ENCODE data around the gene KLRC3.
"Not testable (repeated sequence)": the region's sequence is repeated elsewhere in the genome, so short reads cannot be mapped to it uniquely, and the experiment has no call there.

KLRC3 gene

DNA sequence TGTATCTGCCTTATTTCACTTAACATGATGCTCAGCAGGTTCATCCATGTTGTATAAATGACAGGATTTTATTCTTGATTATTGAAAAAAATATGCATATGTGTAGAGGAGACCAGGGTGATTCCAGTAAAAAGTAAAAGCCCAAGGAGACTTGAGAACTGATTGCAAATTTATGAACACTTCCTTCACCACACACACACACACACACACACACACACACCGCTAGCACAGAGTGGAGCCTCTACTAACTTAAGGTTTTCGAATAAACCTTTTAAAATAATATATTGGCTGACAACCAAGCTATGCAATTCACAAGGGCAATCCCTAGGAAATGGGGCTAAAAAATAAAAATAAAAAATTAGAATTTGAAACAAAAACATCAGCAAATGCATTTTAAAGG is 22.2 kb downstream of the KLRC3 start:
- Mint-ChIP-seq H3K27ac (no peak overlapping the region), H3K27me3 (ENCODE audit: low read depth) (no peaks in the 10 kb centered on the region)

GRCh38 chr12:10397296-10397695 is 23.1 kb downstream of the KLRC3 start:
- Mint-ChIP-seq H3K4me3 (no peak overlapping the region), H3K9me3 (no peaks in the 10 kb centered on the region), H3K4me1 (peaks cover 11% of the 10 kb centered on the region), H3K27me3 (ENCODE audit: low read depth) (no peaks in the 10 kb centered on the region), H3K27ac (no peak overlapping the region), H3K36me3 (ENCODE audit: low read depth) (no peaks in the 10 kb centered on the region)
- TF ChIP-seq CTCF (IDR thresholded peaks at IDR 0.05; ENCODE audit: unreplicated experiment in 3 of 3), result no peak

More for the DNA sequence above, 22.2 kb downstream of the KLRC3 start:
- Mint-ChIP-seq H3K36me3 (ENCODE audit: low read depth) (no peaks in the 10 kb centered on the region), H3K4me3 (no peak overlapping the region), H3K9me3 (no peaks in the 10 kb centered on the region), H3K4me1 (peaks cover 6% of the 10 kb centered on the region)
- no peak for TF ChIP-seq CTCF (IDR thresholded peaks at IDR 0.05; ENCODE audit: unreplicated experiment in 3 of 3)

GRCh38 chr12:10396176-10396575 is 24.2 kb downstream of the KLRC3 start:
- not testable (repeated sequence) for H3K4me3 Mint-ChIP-seq; H3K27ac Mint-ChIP-seq; H3K36me3 Mint-ChIP-seq (ENCODE audit: low read depth); H3K27me3 Mint-ChIP-seq (ENCODE audit: low read depth); H3K9me3 Mint-ChIP-seq
- peaks cover 12% of the 10 kb centered on the region for H3K4me1 Mint-ChIP-seq

DNA sequence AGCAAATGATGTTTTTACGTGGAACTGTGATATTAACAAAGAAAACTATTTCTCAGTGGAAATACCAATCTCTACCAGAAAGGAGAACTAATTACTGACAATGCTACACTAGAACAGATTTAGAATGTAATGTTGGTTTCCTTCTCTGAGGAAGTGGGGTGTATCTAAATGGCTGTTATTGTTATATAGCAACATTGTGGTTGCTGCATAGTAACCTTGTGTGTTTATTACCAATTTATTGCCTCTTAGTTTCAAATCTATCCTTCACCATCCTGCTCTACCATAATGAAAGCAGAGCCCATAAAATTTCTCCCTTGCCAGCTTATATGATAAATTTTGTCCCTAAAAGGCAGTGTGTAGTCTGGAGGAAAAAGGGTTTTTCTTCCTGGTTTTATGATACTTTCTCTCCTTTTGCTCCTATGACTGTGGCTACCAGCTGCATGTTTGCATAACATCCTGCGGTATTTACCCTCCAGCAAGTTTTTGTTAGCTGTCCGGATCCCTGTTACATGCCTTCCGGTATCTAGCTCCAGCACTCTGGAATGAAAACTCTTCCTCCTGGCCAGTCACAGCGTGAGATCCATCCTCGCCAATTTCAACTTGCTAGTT is 24.9 kb downstream of the KLRC3 start:
- Mint-ChIP-seq H3K4me3 (no peak overlapping the region), H3K27ac (peak overlapping the region; percentile 22 to 62 (median 25)), H3K4me1 (peaks cover 12% of the 10 kb centered on the region), H3K9me3 (no peaks in the 10 kb centered on the region), H3K36me3 (ENCODE audit: low read depth) (no peaks in the 10 kb centered on the region), H3K27me3 (ENCODE audit: low read depth) (no peaks in the 10 kb centered on the region)
- no peak for TF ChIP-seq CTCF (IDR thresholded peaks at IDR 0.05; ENCODE audit: unreplicated experiment in 3 of 3)

- H3K4me1 Mint-ChIP-seq, result peaks cover 12% of the 10 kb centered on the region
- H3K27me3 Mint-ChIP-seq (ENCODE audit: low read depth); H3K27ac Mint-ChIP-seq; H3K9me3 Mint-ChIP-seq; H3K36me3 Mint-ChIP-seq (ENCODE audit: low read depth); H3K4me3 Mint-ChIP-seq: not testable (repeated sequence)
Measured at GRCh38 chr12:10394531-10395152, 25.8 kb downstream of the KLRC3 start.

- Mint-ChIP-seq H3K9me3 (no peaks in the 10 kb centered on the region), H3K4me3 (no peak overlapping the region), H3K27me3 (ENCODE audit: low read depth) (no peaks in the 10 kb centered on the region), H3K4me1 (peaks cover 12% of the 10 kb centered on the region), H3K36me3 (ENCODE audit: low read depth) (no peaks in the 10 kb centered on the region), H3K27ac (no peak overlapping the region)
- no peak for TF ChIP-seq CTCF (IDR thresholded peaks at IDR 0.05; ENCODE audit: unreplicated experiment in 3 of 3)
Measured at GRCh38 chr12:10393291-10393690, 27.1 kb downstream of the KLRC3 start.

DNA sequence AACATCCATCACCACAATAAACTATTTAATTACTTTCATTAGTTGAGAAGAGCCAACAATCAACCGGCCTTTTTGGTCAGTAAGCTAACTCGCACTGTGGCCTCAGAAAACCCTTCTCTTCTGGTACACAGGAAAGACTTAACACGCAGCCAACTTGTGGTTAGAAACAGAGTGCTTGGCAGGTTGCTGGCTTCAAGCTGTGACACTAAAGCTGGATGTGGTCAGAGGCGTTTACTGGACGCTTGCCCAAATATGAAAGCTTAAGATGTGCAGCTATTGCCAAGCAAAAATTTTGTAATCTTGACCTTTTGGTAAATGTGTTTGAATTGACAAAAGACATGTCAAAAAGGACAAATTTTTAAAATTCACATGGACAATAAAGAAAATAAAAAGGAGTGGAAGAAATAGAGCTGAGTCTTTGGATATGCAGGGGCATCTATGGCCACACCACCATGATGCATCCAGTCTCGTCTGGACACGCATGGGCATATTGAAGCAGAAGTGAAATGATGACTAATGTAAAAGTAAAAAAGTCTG is 27.9 kb downstream of the KLRC3 start:
- H3K9me3 Mint-ChIP-seq, result no peaks in the 10 kb centered on the region
- no peak overlapping the region for H3K4me3 Mint-ChIP-seq
- no peaks in the 10 kb centered on the region for H3K36me3 Mint-ChIP-seq (ENCODE audit: low read depth)
- no peak for TF ChIP-seq CTCF (IDR thresholded peaks at IDR 0.05; ENCODE audit: unreplicated experiment in 3 of 3)
- H3K27me3 Mint-ChIP-seq (ENCODE audit: low read depth), result no peaks in the 10 kb centered on the region
- H3K4me1 Mint-ChIP-seq, result peaks cover 12% of the 10 kb centered on the region
- H3K27ac Mint-ChIP-seq, result no peak overlapping the region

DNA sequence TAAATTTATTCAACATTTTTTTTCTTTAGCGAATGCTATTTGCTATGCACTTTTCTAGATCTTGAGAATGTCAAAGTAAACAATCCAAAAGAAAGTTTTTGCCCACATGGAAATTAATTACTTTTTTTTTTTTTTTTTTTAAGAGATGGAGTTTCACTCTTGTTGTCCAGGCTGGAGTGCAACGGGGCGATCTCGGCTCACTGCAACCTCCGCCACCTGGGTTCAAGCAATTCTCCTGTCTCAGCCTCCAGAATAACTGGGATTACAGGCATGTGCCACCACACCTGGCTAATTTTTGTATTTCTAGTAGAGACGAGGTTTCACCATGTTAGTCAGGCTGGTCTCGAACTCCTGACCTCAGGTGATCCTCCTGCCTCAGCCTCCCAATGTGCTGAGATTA is 29.4 kb downstream of the KLRC3 start:
- not testable (repeated sequence) for H3K27ac Mint-ChIP-seq; H3K27me3 Mint-ChIP-seq (ENCODE audit: low read depth); H3K36me3 Mint-ChIP-seq (ENCODE audit: low read depth); H3K4me3 Mint-ChIP-seq; H3K9me3 Mint-ChIP-seq
- H3K4me1 Mint-ChIP-seq, result peaks cover 12% of the 10 kb centered on the region
